Ovary (tissue), 3 donors: Measurements from ENCODE around the gene FBXO28.

Experiments
- POLR2A ChIP-seq: fragments of 450-650 bp; IDR thresholded peaks from one replicate; pipeline ENCODE4 v1.6.1; 2017; ENCODE audit warnings: antibody characterized with exemption, mild to moderate bottlenecking, moderate library complexity
- TF ChIP-seq, protein P1 (sequence below), 3 donors: fragments of 450-650 bp in 2 of 3; fragments of 200-600 bp in 1 of 3; IDR thresholded peaks; one replicate each; pipeline versions ENCODE4 v1.5.1 to v1.8.0; 2016 to 2022; ENCODE audit warnings: antibody characterized with exemption in 3 of 3, mild to moderate bottlenecking in 1 of 3
- donor health status: DM: no; HTN: no; CAD: no.

DNA sequence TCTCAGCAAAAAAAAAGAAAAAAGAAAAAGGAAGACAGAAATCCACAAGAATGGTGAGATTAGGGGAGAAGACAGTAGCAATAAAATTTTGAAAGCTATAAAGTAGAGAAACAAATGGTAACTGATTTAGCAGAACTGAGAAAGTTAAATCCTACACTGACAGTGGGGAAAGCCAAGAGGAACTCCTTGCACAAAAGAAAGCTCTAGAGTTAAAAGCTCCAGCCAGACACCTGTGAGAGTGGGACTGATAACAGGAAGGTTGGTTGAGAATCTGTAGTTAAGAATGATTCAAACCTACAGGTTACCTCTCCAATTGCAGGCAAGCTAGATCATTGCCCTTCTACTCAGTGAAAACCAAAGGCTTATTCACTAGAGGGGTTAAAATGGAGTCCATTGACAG is 23.6 kb downstream of the FBXO28 start:
- TF ChIP-seq, protein P1, sequence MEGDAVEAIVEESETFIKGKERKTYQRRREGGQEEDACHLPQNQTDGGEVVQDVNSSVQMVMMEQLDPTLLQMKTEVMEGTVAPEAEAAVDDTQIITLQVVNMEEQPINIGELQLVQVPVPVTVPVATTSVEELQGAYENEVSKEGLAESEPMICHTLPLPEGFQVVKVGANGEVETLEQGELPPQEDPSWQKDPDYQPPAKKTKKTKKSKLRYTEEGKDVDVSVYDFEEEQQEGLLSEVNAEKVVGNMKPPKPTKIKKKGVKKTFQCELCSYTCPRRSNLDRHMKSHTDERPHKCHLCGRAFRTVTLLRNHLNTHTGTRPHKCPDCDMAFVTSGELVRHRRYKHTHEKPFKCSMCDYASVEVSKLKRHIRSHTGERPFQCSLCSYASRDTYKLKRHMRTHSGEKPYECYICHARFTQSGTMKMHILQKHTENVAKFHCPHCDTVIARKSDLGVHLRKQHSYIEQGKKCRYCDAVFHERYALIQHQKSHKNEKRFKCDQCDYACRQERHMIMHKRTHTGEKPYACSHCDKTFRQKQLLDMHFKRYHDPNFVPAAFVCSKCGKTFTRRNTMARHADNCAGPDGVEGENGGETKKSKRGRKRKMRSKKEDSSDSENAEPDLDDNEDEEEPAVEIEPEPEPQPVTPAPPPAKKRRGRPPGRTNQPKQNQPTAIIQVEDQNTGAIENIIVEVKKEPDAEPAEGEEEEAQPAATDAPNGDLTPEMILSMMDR (IDR thresholded peaks at IDR 0.05) = no peak
- TF ChIP-seq POLR2A = no peak
